HG03571 (cell line): Measurements from ENCODE around the gene NPB.

Source experiments
- ATAC-seq: cut with Tn5 transposase; IDR thresholded peaks from one replicate; pipeline ENCODE4 v1.9.1; 2021; ENCODE audit not compliant: unreplicated experiment

NPB gene

DNA sequence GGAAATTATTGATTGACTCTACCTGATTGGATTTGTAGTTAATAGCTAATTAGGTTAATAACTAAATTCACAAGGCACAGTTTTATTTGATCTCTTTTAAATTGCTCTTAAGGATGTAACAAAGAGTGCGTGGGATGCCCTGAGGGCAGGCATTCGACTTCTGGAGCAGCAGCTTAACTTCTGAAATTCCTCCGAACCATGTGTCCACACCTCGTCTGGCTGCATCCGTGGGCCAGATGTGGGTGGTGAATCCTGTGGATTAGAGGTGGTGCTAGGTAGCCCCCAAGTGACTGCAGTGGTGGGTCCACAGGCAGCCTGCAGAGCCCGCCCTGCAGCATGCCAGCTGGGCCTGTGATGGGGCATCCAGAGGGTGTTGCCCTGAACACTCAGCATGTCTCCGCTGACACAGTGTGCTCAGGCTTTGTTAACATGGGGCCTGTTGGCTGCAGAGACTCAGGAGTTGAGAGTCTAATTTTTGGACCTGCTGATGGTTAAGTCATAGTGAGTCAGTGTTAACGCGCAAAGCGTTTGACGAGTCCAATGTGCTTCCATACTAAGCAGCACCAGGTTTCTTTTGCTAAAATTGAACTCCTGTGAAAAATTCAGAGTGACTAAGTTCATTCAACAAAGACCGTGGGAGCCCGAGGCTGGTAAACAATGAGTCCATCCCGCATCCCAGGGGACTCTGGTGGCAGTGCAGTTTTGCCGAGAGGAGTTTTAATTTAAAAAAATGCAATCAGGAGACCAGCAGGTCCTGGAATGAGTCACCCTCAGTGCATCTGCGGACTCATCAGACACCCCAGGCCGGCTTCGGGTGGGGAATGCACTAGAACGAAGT is 3.8 kb upstream of the NPB start:
- no peak for ATAC-seq

DNA sequence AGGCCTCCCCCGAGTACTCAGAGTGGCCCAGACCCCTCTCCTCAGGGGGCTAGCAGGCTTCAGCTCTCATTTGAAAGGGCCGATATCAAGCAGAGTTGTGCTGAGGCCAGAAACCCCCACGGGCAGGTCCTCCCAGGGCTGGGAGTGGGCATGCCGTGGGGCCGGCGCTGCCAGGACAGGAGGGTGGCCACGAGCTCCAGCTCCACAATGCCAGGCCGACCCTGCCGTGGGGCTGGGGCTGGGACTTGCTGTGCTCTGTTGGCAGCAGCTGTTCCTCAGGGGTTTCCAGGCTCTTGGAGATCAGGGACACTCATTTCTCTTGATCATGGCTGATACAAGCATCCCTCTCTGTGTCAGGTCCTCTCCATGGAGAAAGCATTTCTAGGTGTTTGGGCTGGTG is 3.2 kb upstream of the NPB start:
- ATAC-seq: no peak

DNA sequence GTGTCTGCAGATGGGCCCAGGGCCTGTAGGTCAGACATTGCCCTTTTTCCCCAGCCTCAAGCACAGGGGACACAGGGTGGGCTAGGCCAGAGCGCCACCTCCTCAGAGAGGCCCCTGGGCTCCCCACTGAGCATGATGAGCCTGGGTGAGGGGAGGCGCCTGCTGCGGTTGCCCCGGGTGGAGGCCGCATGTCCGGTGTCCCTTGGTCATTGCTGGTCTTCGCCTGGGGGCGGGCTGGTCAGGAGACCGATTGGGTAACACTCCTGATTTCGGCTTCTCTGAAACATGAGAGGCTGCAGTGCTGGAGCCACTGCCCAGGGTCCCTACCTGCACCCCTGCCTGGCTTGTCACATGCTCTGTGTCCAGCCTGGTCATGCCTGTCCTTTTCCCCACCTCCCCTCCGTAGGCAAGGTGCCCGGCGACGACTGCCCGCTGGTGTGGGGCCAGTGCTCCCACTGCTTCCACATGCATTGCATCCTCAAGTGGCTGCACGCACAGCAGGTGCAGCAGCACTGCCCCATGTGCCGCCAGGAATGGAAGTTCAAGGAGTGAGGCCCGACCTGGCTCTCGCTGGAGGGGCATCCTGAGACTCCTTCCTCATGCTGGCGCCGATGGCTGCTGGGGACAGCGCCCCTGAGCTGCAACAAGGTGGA is 2.4 kb upstream of the NPB start:
- no peak for ATAC-seq

DNA sequence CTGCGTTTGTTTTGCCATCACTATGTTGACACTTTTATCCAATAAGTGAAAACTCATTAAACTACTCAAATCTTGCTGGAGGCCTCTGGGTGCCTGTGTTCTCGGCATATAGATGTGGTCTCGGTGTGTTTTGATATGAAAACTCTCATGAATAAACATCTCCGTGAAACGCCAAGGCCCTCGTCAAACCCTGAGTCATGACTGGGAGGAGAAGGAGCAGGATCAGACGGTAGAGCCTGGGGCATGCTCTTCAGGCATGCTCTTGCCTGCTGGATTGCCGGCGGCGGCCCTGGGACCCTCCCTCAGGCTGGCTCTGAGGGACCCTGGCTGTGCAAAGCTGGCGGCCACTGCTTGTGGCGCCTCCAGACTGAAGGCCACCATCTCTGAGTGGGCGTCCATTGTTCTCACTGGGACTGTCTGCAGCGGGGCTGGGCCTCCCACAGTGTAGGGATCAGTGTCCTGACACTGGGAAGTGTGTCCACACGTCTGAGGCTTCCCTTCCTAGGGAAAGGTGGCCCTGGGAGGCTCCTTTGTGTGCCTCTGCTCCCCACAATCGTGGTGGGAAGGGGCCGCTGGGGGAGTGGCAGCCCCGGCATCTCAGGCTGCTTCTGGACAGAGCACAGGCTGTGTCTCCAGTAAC is 1.7 kb upstream of the NPB start:
- ATAC-seq: no peak

DNA sequence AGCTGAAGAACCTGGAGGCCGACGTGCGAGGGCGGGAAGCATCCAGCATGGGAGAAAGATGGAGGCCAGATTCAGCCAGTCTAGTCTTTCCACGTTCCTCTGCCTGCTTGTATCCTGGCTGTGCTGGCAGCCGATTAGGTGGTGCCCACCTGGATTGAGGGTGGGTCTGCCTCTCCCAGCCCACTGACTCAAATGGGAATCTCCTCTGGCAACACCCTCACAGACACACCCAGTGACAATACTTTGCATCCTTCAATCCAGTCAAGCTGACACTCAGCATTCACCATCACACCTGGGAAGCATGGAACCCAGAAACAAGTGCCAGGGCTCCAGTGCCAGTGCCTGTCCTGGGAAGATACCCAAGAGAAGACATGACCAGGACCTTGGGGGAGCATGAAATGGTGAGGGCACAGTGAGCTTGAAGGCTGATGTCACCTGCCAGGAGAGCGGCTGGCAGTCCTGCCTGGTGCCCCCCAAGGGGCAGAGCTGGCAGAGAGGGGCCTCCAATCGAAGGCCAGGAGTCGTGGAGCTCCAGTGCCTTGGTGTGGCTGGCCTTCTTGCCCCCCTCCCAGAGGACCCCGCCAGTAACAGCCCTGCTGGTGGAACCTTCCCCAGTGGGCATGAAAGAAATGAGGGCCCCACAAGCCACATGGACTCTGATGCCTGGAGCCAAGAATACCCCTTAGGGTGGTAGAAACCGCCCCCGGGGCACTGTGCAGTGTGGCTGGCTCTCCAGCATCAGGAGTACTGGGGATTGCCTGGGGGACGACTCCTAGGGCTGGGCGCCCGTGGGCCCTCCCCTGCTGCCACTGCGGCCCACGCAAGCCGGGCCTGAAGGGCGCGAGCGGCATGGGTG is 643 bp upstream of the NPB start:
- ATAC-seq: no peak

DNA sequence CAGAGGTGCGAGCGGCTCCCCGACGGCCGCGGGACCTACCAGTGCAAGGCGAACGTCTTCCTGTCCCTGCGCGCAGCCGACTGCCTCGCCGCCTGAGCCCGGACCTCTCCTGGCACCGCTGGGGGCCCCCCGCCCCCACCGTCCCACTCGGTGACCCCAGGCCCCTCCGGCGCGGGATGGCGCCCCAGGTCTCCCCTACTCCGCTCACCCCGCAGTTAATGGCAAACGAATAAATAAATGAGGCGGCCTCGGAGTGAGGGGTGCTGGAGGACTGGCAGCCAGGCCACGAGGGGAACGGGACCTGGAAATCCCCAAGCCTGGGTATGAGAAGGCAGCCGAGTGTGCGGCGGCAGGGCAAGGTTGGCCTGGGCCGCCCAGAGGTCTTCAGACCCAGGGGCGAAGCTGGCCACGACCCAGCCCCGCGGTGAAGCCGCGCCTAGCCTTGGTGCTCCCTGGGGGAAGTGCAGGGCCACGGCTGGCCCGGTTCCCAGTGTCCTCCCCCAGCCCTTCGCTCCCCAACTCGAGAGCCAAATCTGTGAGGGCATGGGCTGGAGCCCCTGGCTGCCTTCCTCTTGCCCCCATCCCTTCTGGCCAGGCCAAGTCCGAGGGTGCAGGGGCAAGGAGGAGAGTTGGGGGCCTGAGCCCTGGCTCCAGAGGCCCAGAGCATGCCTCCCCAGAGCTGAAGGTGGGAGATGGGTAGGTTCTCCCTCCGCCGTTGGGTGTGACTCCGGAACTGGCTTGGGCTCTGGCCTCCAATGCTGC is 796 bp downstream of the NPB start:
- ATAC-seq: no peak

DNA sequence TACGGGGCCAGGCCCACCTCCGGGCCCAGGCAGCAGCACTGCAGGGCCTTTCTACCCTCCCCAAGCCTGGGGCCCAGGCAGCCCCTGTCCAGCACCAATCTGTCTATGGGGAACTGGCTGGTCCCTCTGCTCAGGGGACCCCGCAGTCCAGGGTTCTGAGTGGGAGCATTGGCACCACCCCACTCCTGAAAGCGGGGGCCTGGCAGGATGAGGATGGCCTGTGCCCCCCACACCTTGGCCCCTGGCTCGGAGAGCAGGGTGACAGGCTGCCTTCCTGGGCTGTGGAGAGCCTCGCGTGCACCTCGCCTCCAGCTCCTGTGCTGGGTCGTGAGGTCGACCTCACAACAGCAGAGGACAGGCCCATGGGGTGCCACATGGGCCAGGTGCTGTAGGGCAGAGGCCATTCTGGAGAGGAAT is 1.4 kb downstream of the NPB start:
- ATAC-seq: no peak

DNA sequence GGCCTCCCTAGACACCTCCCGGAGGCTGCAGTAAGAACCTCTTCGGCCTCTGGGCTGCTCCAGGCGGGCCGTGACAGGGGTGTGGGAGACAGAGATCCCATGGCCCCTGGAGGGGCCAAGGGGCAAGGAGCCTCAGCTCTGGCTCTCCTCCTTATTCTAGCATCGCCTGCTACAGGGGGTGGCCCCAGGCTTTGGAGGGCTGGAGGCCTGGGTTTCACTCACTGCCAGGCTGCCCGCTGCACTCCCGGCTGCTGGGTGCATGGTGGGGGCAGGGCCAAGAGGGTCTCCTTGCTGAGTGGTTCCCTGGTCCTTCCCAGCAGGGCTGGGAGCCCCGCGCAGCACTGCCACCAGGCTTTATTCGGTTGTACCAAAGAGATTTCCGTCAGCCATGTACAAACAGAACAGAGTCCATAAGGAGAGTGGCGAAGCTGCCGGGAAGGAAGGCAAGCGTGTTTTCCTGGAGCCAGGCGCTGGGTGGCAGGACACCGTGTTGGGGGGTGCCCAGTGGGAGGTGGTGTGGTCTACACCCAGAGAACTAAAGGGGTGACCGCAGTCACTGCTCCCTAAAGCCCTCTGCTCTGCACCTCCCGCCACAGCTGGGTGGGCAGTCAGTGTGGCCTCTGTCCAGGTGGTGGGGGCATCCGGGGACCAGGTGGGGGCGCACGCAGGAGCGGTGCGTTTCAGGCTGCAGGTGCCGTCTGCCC is 2.0 kb downstream of the NPB start:
- no peak for ATAC-seq

DNA sequence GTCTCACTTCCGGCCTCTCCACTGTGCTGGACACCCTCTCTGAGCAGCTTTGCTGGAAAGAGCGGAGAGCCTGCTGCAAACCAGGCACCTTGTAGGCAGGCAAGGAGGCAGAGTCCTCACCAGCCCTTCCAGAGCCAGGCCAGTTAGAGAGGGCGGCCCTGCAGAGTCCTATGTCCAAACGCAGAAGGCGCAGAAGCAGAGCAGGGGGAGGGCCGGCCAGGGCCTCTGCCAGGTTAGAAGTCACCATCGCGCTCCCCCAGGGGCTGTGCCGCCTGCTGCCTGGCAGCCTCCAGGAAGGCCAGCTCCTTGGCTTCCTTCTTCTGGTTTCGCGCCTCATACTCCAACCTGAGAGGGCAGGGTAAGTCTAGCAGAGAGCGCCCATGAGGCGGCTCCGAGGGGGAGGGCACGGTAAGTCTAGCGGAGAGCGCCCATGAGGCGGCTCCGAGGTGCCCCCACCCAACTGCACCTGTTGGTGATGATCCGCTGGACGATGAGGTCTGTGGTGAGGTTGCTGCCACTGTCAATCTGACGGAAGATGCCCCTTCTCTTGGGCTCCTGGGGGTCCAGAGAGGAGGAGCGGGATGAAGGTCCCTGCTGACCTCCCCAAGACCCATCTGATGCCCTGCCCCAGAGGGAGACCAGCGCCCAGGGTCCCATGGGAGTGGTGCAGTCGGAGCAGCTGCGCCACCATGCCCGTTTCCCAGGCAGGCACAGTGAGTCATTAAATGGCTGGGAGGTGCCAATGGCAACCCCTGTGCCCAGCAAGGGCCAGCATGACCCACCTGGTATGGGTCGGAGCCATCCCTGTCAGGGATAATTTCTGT is 2.8 kb downstream of the NPB start:
- no peak for ATAC-seq

DNA sequence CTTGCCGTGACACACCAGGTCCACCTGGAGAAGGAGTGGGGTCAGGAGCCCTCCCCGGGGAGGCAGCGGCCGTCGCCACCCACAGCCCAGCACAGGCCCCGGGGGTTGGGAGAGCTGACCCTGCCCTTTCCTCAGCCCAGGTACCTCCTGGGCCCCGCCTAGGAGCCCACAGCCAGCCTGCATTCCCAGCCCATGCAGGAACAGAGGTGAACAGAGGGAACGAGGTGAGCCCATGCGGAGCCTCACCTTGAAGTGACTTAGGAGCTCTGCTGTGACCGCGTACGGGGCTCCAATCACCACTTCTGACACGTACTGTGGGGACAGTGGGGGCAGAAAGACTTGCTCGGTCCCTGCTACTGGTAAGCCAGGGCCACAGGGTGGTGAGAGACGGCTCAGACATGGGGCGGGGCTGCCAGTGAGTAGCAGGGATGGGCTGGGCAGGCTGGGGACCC is 3.4 kb downstream of the NPB start:
- ATAC-seq: no peak

DNA sequence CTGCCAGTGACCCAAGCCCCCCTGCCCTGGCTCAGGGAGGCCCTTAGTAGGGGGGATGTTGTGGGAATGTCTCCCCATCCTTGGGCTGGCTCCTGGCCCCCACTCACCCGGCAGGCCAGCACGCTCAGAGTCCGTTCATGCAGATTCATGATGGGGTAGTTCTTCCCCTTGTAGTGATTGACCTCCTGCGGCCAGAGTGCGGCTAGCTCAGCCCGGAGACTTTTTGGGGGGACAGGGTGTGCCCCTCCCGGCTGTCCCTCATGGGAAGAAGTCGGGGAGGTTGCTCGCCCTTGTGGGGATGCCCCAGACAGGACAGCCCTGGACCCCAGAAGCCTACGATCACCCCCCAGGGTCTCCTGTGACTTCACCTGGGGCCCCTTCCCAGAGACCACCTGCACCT is 4.0 kb downstream of the NPB start:
- ATAC-seq: no peak

DNA sequence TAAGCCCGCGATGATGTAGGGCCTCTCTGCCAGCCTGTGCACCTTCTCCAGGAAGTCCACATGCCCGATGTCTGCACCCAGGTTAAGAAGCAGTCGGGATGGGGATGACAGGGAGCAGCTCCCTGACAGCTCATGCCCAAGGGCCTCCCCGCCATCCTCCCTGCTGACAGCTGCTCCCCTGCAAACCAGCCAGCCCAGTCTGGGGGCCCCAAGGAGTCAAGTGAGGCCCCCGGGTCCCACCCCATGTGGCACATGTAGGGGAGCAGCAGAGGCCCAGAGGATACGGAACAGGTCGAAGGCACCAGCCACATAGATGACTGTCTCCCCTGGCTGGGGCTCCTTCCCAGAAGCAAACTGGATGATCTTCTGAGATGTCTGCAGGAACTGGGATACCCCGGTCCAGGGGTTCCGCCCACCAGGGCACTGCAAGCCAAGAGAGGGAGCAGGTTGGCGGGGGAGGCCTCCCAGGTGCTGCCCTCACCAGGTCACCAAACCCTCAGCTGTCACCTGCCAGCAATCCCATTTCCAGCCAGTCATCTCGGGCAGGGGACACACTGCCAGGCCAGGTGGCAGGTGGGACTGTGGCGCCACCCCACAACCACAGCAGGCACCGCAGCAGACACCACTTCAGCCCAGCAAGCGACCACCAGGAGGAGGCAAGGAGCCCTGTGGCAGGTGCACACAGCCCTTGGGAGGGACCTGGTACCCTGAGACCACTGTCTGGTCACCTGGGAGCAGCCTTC is 4.6 kb downstream of the NPB start:
- no peak for ATAC-seq

DNA sequence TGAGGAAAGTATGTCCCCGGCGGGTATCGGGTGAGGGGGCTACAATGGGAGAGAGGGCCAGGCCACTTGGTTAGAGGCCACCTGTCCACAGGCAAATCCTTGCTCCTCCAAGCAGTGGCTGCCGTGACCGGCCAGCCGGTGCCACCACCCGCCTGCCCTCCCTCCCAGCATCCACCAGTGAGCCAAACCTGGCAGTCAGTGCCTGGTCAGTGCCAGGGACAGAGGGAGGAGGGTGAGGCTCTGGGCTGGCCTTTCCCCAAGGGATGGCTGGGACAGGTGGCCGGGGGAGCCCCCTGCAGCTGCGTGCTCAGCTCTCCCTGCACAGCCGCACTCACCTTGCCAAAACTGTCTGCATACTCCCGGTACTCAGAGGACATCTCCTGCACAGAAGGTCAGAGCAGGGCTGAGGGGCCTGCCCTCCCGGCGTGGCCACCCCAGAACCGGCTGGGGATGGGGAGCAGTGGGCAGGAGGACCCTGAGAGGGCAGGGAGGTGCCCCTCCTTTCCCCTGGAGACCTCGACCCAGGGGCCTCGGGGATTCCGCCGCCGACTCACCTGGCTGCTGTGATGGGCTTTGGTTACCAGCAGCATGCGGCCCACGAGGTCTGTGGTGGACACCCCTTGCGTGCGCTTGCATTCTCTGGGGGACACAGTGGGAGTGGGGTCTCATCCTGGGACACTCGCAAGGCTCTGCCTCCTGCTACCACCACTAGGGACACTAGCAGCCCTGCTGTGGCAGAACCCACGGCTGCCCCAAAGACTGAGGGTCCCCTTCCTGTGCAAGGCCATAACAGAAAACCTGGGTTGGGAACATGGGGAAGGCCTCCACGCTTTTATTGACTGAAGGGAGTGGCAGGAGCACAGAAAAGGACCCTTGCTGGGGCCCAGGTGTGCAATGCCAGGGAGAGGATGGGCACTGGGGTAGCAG is 5.4 kb downstream of the NPB start:
- ATAC-seq: no peak

DNA sequence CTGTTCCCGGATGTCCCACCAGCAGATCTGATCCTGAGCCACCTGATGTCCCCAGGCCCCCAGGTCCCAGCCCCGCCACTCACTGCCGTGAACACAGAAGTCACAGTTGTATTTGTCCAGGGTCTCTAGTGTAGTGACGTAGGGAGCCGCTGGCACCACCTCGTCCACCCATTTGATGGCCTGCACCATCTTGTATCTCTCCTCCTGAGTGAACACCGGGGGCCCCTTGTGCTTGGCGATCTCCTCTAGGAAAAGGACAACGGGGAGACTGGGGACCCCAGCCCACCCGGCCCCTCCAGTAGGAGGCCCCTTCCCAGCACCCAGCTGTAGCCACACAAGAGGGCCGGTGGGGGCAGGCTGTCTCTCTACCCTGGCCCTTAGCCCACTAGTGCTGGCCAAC is 6.8 kb downstream of the NPB start:
- ATAC-seq: no peak

DNA sequence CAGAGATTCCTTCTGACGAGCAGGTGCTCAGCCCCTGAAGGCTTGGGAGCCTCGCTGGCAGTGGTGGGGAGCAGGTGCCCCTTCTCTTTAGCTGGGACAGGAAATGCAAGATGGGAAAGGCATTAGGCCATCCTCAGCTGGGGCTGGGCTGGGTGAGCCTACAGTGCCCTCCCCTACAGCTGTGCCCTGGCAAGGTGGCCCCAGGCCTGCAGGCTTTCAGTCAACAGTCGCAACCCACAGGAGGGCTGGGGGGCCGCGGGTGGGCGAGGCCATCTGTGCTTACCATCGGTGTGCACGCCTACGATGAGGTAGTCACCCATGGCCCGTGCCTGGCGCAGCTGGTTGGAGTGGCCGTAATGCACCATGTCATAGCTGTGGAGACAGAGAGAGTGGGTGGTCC is 7.2 kb downstream of the NPB start:
- ATAC-seq: no peak

DNA sequence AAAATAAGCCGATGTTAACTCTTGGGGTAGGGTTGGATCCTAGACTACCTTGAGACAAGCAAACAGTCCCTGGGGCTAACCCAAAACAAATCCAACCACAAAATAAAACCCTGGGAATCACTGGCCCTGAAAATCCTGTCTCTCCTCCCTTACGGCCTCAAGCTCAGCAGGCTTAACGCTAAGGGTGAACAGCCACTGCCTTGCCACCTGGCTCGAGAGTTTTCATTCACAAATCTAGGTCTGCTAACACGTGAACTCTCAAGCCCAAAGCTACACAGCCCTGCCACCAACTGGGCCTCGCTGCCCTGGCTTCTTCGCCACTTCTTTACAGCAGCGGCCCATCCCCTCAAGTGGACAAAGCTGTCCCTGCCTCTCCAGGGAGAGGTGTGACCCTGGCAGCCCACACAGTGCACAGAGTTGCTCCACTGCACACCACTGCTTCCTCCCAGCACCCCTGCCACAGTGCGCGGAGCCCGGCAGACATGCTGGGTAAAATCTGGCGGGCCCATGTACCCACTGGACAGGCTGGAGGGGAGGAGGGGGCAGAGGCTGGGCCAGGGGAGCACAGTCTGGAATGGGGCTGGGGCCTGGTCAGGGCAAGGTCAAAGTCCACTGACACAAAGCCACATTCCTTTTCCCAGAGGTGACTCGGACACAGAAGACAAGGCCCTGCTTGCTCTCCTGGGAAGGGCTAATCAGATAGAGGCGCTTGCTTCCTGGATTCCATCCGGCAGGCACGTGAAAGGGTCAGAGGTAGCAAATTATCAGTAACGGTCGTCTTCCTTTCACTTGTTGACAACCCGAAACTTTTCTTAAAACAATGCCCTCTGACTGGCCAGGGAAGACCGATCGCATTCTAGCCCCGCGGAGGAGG is 8.2 kb downstream of the NPB start:
- ATAC-seq: no peak
